Caki2 (cell line): ENCODE measurements around the gene SULT1C2. TPM values are rescaled to one million over a fixed set of nuclear protein-coding genes. Genes with fewer than 3 reads are reported as not detected.

Source experiments
- DNase-seq: peaks from one replicate; pipeline ENCODE4 v3.0.0-alpha.2; 2015; ENCODE audit warnings: low read depth
- in situ Hi-C: cut with HindIII; loops from 2 replicates; pipeline ENCODE4 v1.10.0; 2016; ENCODE audit warnings: low sequenced_read_pairs, low pct_unique_long_range_greater_than_20kb, mixed read lengths
- total RNA-seq: library from RNA; depleted of rRNA; stranded (reverse); fragments of >200 nt; shearing (Covaris generic); gene quantifications from 2 replicates; pipeline ENCODE4 v1.2.3, GENCODE V29; 2014; ENCODE audit warnings: low replicate concordance; rRNA removed

SULT1C2 gene
- 41.4 and 42.8 TPM in 2 replicates for total RNA-seq

DNA sequence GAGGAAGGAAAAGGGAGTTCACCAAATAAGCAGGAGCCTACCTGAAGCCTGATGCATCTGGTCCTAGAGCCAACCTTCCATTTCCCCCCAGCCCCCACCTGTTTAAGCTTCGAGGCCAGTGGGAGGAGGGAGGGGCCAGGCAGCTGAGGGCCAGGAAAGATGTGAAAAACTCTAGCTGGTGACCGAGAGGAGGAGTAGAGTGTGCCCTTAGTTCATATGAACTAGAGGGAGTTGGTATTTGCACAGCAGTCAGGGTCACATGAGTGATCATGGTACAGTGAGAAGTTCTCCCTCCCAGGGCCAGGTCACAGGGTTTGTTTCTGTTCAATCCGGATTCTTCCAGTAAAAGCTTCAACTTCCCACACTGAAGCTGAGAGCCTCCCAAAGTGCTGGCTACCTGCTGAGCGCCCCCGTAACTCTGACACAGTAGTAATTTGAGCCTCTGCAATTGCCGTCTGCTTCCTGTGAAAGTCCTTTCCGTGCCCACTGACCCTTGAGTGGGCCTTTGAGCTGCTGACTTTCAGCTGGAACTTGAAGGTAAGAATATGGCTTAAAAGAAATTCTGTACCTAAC lies at the start of gene SULT1C2:
SULT1C2 (plus strand) TSS at position 362 of the 573 bp plus-strand sequence. CDS start 4,773 bp downstream, outside the sequence.
- in situ Hi-C loops: no loop called here
- DNase-seq: peak; percentile 93

GRCh38 chr2:108239786-108240185 lies 48.9 kb upstream of the SULT1C2 start, which contains the start of gene SULT1C3:
TSS of gene SULT1C3 (plus strand) at chr2:108239968. CDS start at chr2:108247195, 7,227 bp downstream.
- in situ Hi-C loops: no loop called here
- DNase-seq: no peak

DNA sequence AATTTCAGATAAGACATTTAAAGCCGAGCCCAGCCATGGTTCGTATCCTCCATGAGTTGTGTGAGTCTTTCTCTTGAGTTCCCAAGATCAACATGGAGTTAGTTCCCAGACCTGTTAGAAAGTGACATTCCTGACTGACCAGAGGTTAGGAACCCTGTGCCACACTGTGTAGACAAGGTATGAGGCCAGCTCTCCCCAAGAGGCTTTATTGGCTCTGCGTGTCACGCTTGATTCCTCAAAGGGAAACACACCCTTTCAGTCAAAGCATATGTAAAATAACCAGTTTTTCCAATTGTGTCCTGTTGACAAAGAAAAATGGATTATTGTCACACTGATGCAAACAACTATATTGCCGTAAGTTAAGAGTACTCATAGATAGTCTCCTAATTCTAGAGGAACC lies 47.7 kb upstream of the SULT1C2 start:
- no peak for DNase-seq
- in situ Hi-C loops: no loop called here

DNA sequence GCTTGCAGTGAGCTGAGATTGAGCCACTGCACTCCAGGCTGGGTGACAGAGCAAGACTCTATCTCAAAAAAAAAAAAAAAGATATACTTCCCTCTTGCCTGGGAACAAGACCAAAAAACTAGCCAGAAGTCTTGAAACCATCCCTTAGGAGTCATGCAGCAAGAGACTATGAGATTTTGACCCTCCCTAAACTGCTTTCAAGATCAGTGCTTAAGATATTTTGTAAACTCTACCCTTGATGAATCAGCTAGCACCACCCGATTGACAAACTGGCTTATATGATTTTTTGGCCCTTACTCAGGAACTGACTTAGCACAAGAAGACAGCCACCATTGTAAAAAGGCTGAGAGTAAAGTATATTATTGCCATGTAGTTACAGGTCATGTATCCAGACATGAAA lies 45.1 kb upstream of the SULT1C2 start:
- no peak for DNase-seq
- in situ Hi-C loops: no loop called here

GRCh38 chr2:108244667-108245414 lies 43.9 kb upstream of the SULT1C2 start:
- in situ Hi-C loops: no loop called here
- no peak for DNase-seq

DNA sequence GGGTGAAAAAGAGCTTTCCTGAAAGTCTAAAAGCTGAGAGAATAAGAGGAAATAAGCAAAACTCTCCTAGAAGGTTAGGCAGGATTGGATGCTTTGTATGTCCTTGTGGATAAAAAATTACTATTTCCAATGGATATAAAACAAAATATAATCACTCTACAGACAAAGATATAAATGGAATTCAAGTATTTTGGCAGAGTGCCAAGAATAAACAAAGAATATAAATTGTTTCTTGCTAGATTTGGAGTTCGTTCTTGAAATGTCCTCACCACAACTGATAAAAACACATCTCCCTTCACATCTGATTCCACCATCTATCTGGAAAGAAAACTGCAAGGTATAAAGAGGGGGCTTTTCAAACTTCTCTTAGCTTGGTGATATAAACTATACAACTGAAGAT lies 35.6 kb upstream of the SULT1C2 start:
- DNase-seq: no peak
- in situ Hi-C loops: no loop called here

GRCh38 chr2:108257757-108258331 lies 30.9 kb upstream of the SULT1C2 start:
- in situ Hi-C loops: no loop called here

GRCh38 chr2:108260773-108261172 lies 27.9 kb upstream of the SULT1C2 start:
- no peak for DNase-seq
- in situ Hi-C loops: no loop called here

More at GRCh38 chr2:108257757-108258331, 30.9 kb upstream of the SULT1C2 start:
- DNase-seq: peak; percentile 23

DNA sequence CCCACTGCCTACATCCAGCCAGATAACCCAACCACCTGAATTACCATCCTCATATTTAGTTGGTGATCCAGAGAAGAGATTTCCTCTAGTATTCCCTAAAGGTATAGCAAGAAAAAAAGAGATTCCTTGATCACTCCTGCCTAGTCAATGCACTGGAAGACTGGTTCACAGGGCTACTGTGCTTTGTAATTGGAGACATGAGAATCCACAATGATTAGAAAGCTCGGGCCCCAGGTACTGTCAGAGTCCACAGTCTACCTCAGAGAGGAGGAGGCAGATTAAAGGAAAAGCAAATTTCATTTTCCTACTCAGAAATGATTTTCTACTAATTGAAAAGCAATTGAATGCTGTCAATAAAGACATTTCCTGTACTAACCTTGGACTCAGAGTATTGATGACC lies 26.7 kb upstream of the SULT1C2 start:
- no peak for DNase-seq

DNA sequence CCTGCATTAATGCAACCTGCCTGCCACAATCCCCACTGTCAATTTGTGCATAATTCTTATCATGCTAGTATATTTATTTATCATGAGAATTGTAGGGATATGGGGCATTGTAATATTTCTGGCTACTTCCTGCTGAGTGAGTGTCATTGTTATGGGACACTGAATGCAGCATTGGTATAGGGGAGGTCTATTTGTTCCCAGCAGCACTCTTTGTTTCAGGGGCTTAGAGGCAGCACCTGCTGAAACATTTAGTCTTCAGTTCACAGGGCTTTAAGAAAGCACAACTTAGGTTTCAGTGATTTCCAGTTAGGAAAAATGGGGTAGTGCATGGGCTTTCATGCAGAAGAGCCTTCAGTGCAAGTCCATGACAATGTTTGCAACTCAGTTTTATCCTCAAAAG lies 25.3 kb upstream of the SULT1C2 start:
- no peak for DNase-seq
- in situ Hi-C loops: no loop called here

More for the DNA sequence above, 26.7 kb upstream of the SULT1C2 start:
- in situ Hi-C loops: no loop called here

GRCh38 chr2:108266218-108266617 lies 22.5 kb upstream of the SULT1C2 start:
- in situ Hi-C loops: no loop called here
- DNase-seq: peak; percentile 66

- DNase-seq: peak; percentile 40
- in situ Hi-C loops: no loop called here
These were observed 21.6 kb upstream of the SULT1C2 start for GRCh38 chr2:108267101-108267500.

- DNase-seq: peak; percentile 83
- in situ Hi-C loops: no loop called here
These were observed 20.7 kb upstream of the SULT1C2 start for GRCh38 chr2:108268001-108268400.

DNA sequence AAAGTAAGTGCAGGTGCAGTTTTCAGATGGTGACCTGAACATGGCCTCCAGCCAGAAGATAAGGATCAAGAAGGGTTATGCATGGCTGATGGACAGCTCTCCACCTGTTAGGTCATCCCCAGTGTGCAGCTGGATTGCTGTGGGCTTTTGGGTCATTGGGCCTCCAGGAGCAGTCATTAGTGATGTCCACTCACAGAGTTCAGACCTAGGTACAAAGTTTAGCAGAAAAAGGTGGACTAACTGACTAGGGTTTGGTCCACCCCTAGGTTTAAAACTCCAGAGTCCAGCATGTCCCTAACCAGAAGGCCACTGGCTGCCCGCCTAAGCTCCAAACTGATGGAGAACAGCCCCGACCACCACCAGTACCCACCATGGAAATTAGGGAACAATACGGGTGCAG lies 18.3 kb upstream of the SULT1C2 start:
- no peak for DNase-seq
- in situ Hi-C loops: no loop called here

- DNase-seq: peak; percentile 26
- in situ Hi-C loops: no loop called here
These were observed 17.8 kb upstream of the SULT1C2 start for GRCh38 chr2:108270768-108271506.

DNA sequence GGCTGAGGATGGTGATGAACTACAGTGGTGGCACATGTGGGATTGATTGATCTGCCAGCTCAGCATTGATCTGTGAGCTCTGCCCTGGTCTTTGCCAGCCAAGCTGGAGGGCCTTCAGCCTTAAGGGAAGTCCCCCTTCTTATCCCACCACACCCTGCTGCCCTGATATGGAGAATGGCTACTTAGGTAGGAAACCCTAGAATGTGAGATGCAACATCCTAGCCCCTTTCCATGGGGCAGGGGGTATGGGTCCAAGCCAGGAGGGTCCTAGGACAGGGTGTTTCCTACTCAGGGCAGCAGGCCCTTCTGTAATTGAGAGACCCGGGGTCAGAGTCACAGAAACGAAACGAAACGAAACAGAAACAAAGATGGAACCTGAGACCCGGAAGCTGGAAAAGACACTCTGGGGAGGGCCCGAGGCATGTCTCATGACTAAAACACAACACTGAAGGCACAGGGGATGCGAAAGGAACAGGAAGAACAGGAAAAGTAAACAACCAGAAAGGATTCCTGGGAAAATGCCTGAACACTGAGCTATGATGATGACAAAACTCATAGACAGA lies 16.9 kb upstream of the SULT1C2 start:
- in situ Hi-C loops: no loop called here
- peak; percentile 85 for DNase-seq

GRCh38 chr2:108278631-108279030 lies 10.1 kb upstream of the SULT1C2 start:
- no peak for DNase-seq

DNA sequence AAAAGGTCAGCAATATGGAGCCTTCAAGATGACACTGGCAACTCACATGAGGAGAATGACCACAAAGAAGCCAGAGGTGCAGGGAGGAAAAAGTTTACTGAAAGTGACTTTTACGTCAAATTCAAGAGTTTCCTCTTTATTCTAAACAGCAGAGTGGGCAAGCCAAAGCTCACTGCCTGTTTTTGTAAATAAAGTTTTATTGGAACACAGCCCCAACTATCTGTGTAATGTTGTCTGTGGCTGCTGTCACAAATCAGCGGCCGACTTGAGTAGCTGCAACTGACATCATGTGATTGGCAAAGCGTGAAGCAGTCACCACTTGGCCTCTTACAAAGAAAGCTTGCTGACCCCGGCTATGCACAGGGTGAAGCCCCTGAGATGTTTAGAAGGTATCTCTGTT lies 9.2 kb upstream of the SULT1C2 start:
- in situ Hi-C loops: no loop called here
- DNase-seq: no peak

More at GRCh38 chr2:108278631-108279030, 10.1 kb upstream of the SULT1C2 start:
- in situ Hi-C loops: no loop called here
